K562 (cell line): ENCODE results near the gene NPEPPS. TPM values are rescaled to one million over a fixed set of nuclear protein-coding genes. Genes with fewer than 3 reads are reported as not detected.

ENCODE experiments used
- ATAC-seq: fragments of 200-7000 bp; cut with Tn5 transposase; 3 replicates; pipeline ENCODE4 v1.9.1; 2020; ENCODE audit warnings: moderate library complexity
- BruUV-seq: library from RNA; stranded (reverse); fragments of 400-500 nt; replicated peaks from 2 replicates; lab custom pipeline; 2021; lab: Mats Ljungman, UMichigan
- CTCF ChIA-PET: fragments of 300-600 bp; formaldehyde crosslinking; extraction: SDS; loops from one replicate; lab custom pipeline; 2021; ENCODE audit warnings: low intra/inter-chr PET ratio; lab: Yijun Ruan, JAX
- POLR2A ChIA-PET: fragments of 300-600, 350-650 bp; sonication (Branson Sonifier 250); formaldehyde crosslinking; extraction: SDS; loops from one replicate; lab custom pipeline; 2021; ENCODE audit warnings: antibody characterized with exemption, inconsistent platforms; lab: Yijun Ruan, JAX
- DNase-seq, 4 experiments: peaks; one replicate each; pipeline versions ENCODE4 v3.0.0 to v3.0.0-alpha.2; 2011 to 2018; ENCODE audit warnings: low spot score in 3 of 4, mixed read lengths in 3 of 4; ENCODE audit errors: extremely low read depth in 1 of 4
- FAIRE-seq: peaks from 2 replicates; lab custom pipeline; 2011; peaks lifted over from hg19 to GRCh38; lab: Jason Lieb, UNC
- H2AFZ ChIP-seq: 2 replicates; pipeline ENCODE4 v1.6.0; 2011; ENCODE audit warnings: low read depth, low read length, control low read depth, inconsistent platforms
- H3K27ac ChIP-seq: fragments of 200-600 bp; 3 replicates; pipeline ENCODE4 v1.8.0; 2011; ENCODE audit warnings: low read depth, mild to moderate bottlenecking, control low read depth, inconsistent platforms, low read length, moderate library complexity, mixed read lengths; ENCODE audit errors: extremely low read depth
- H3K27me3 ChIP-seq, 2 experiments: fragments of 300-600 bp in 1 of 2; 2 replicates in 1 of 2; 3 replicates in 1 of 2; pipeline versions ENCODE4 v1.6.0 to v1.8.0; 2011; ENCODE audit warnings: inconsistent platforms in 2 of 2, low read length in 2 of 2, mild to moderate bottlenecking in 1 of 2, mixed read lengths in 1 of 2, moderate library complexity in 1 of 2; ENCODE audit not compliant: control insufficient read depth in 2 of 2, insufficient read depth in 2 of 2
- H3K36me3 ChIP-seq: fragments of 300-600 bp; 3 replicates; pipeline ENCODE4 v1.8.0; 2011; ENCODE audit warnings: mild to moderate bottlenecking, low read length, inconsistent platforms; ENCODE audit not compliant: control insufficient read depth, insufficient read depth
- H3K4me1 ChIP-seq, 2 experiments: fragments of 200-600 bp in 1 of 2; replicated peaks in 1 of 2; 2 replicates in 1 of 2; 3 replicates in 1 of 2; pipeline versions ENCODE4 v1.5.1 to v1.8.0; 2011; ENCODE audit warnings: inconsistent platforms in 2 of 2, low read length in 2 of 2, mild to moderate bottlenecking in 1 of 2, mixed read lengths in 1 of 2, moderate library complexity in 1 of 2; ENCODE audit not compliant: control insufficient read depth in 2 of 2, insufficient read depth in 2 of 2
- H3K4me2 ChIP-seq: 2 replicates; pipeline ENCODE4 v1.6.1; 2011; ENCODE audit warnings: low read length, control low read depth, inconsistent platforms, mixed read lengths; ENCODE audit not compliant: insufficient read depth
- H3K4me3 ChIP-seq: fragments of 200-600 bp; sonication (generic), shearing (Covaris generic); 2 replicates; pipeline ENCODE4 v1.5.1; 2016; ENCODE audit warnings: control low read depth, inconsistent platforms
- H3K79me2 ChIP-seq: fragments of 200-600 bp; 3 replicates; pipeline ENCODE4 v1.8.0; 2011; ENCODE audit warnings: low read length, inconsistent platforms; ENCODE audit not compliant: control insufficient read depth, insufficient read depth
- H3K9ac ChIP-seq, 2 experiments: 2 replicates each; pipeline versions ENCODE4 v1.6.0 to v1.6.1; 2011; ENCODE audit warnings: low read depth in 2 of 2, low read length in 2 of 2, control low read depth in 1 of 2, inconsistent platforms in 1 of 2, mild to moderate bottlenecking in 1 of 2, mixed read lengths in 1 of 2; ENCODE audit not compliant: insufficient read depth in 1 of 2
- H3K9me1 ChIP-seq: one replicate; pipeline ENCODE4 v1.6.0; 2011; ENCODE audit warnings: inconsistent platforms, mild to moderate bottlenecking, low read length, moderate library complexity; ENCODE audit not compliant: control insufficient read depth, insufficient read depth
- H3K9me3 ChIP-seq: replicated peaks from 2 replicates; pipeline ENCODE4 v1.5.1; 2011; ENCODE audit warnings: low read depth, low read length, inconsistent platforms; ENCODE audit not compliant: control insufficient read depth, insufficient read depth
- H4K20me1 ChIP-seq: replicated peaks from 2 replicates; pipeline ENCODE4 v1.6.1; 2011; ENCODE audit warnings: low read length, inconsistent platforms, mixed read lengths; ENCODE audit not compliant: control insufficient read depth, insufficient read depth
- ELF2 ChIP-seq: fragments of 250-450 bp; sonication (Bioruptor Pico); IDR thresholded peaks from 2 replicates; pipeline ENCODE4 v1.5.0; 2021; ENCODE audit warnings: mild to moderate bottlenecking
- HNRNPLL ChIP-seq: fragments of 200-400 bp; formaldehyde crosslinking; IDR thresholded peaks from 2 replicates; pipeline ENCODE4 v1.6.1; 2017; ENCODE audit warnings: low read length, low read depth, mild to moderate bottlenecking; ENCODE audit not compliant: poor library complexity, severe bottlenecking
- MYC ChIP-seq, 2 experiments: fragments of 250-450 bp in 1 of 2; sonication (Bioruptor Pico) in 1 of 2; IDR thresholded peaks; 2 replicates each; pipeline versions ENCODE4 v1.5.1 to v1.6.1; 2012 to 2021; ENCODE audit warnings: low read depth in 2 of 2, borderline replicate concordance in 1 of 2, improper control_type of control experiment in 1 of 2, low read length in 1 of 2, mild to moderate bottlenecking in 1 of 2, moderate library complexity in 1 of 2
- NCOA6 ChIP-seq: fragments of 450-650 bp; IDR thresholded peaks from 2 replicates; pipeline ENCODE4 v1.6.1; 2017; ENCODE audit warnings: mild to moderate bottlenecking
- NR3C1 ChIP-seq: sonication (generic); formaldehyde crosslinking; IDR thresholded peaks from 2 replicates; pipeline ENCODE4 v1.8.1; 2022; ENCODE audit warnings: missing genetic modification reagents
- OTX1 ChIP-seq: fragments of 450-650 bp; formaldehyde crosslinking; IDR thresholded peaks from 2 replicates; pipeline ENCODE4 v1.4.0; 2022; ENCODE audit warnings: mild to moderate bottlenecking
- ZNF316 ChIP-seq: fragments of 450-650 bp; IDR thresholded peaks from 2 replicates; pipeline ENCODE4 v1.6.1; 2016
- ZNF77 ChIP-seq: fragments of 250-450 bp; sonication (Bioruptor Pico); IDR thresholded peaks from 2 replicates; pipeline ENCODE4 v1.5.0; 2020
- WGBS: fragments of 100-300 bp; shearing (Covaris generic); methylation state at CpG from one replicate; pipeline ENCODE4 v1.1.6; 2016; ENCODE audit warnings: low coverage, mixed read lengths; ENCODE audit not compliant: insufficient coverage; ENCODE audit errors: missing lambda C conversion rate; 5-methylcytosine and 5-hydroxymethylcytosine counted together
- in situ Hi-C: fragments of 300-500 bp; cut with MboI; formaldehyde crosslinking; loops from 4 replicates; pipeline ENCODE4 v1.15.0; 2018; ENCODE audit warnings: inconsistent platforms, mixed read lengths
- intact Hi-C: fragments of 100-400 bp; cut with micrococcal nuclease; formaldehyde crosslinking; loops from 2 replicates; pipeline ENCODE4 v1.14.2; 2022
- polyA plus RNA-seq, 8 experiments: library from polyadenylated mRNA; depleted of rRNA in 4 of 8; stranded (reverse) in 5 of 8; unstranded in 3 of 8; fragments of >200 nt; fragmentation: Nextera tagmentation in 2 of 8; fragmentation: Illumina TruSeq in 1 of 8; extraction: Ambion mirVana in 2 of 8; extraction: Trizol in 1 of 8; gene quantifications; 2 replicates each; pipeline versions ENCODE4 v1.2.1 to v1.2.3, GENCODE V29; 2011 to 2014; ENCODE audit warnings: inconsistent platforms in 1 of 8, missing spikeins in 1 of 8
- total RNA-seq, 7 experiments: library from RNA; depleted of rRNA in 6 of 7; stranded (reverse); fragments of >200 nt in 6 of 7; fragmentation: Illumina TruSeq in 2 of 7; extraction: Trizol in 2 of 7; gene quantifications; 2 replicates each; pipeline versions ENCODE4 v1.2.1 to v1.2.3, GENCODE V29; 2011 to 2021; ENCODE audit warnings: low replicate concordance in 1 of 7
- TF ChIP-seq, protein P1 (sequence below), 2 experiments: IDR thresholded peaks; 2 replicates each; pipeline ENCODE4 v1.6.1; 2012; ENCODE audit warnings: improper control_type of control experiment in 2 of 2, low read depth in 2 of 2, low read length in 2 of 2, borderline replicate concordance in 1 of 2
- TF ChIP-seq, protein P2 (sequence below): fragments of 450-650 bp; IDR thresholded peaks from 2 replicates; pipeline ENCODE4 v1.6.1; 2017; ENCODE audit warnings: antibody characterized with exemption, mild to moderate bottlenecking

NPEPPS gene
- total and polyA plus RNA-seq, 9 of the 15 experiments (the other 6 are each of a cell fraction or from before 2014, with no cell fraction given), result 21.4 to 108 (median 46.0) TPM

DNA sequence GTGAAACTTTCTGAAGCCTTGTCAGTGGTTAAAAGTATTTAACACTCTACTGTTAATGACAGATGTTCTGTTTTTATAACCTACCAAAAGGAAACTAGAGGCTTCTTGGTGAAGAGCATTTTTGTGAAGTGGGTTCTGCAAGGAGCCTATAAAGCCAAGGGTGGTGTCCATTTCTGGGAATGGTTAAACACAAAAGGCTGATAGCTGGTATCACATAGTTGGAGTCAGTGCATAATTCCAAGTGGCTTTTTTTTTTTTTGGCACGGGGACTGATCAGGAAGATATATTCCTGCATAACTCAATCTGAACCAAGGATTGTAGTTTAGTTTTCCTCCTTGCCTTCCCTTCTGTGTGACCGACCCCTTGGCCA, 91.3 kb downstream of the NPEPPS start:
- H3K79me2 ChIP-seq, result no peaks in the 10 kb centered on the region
- in situ Hi-C loops, result loop anchor here (25.0 kb wide), 1 partner anchor 635 kb away; the partner anchor contains the start of gene RPRML
- CTCF ChIA-PET, result no interaction called here
- ATAC-seq (no peak), FAIRE-seq (no peak), DNase-seq (no peak)
- no peaks in the 10 kb centered on the region for H3K4me1 ChIP-seq
- H2AFZ ChIP-seq, result no peak overlapping the region
- no peaks in the 10 kb centered on the region for H3K9me3 ChIP-seq
- no peak for TF ChIP-seq NR3C1 (CRISPR knock-in tag)
- TF ChIP-seq, protein P1, sequence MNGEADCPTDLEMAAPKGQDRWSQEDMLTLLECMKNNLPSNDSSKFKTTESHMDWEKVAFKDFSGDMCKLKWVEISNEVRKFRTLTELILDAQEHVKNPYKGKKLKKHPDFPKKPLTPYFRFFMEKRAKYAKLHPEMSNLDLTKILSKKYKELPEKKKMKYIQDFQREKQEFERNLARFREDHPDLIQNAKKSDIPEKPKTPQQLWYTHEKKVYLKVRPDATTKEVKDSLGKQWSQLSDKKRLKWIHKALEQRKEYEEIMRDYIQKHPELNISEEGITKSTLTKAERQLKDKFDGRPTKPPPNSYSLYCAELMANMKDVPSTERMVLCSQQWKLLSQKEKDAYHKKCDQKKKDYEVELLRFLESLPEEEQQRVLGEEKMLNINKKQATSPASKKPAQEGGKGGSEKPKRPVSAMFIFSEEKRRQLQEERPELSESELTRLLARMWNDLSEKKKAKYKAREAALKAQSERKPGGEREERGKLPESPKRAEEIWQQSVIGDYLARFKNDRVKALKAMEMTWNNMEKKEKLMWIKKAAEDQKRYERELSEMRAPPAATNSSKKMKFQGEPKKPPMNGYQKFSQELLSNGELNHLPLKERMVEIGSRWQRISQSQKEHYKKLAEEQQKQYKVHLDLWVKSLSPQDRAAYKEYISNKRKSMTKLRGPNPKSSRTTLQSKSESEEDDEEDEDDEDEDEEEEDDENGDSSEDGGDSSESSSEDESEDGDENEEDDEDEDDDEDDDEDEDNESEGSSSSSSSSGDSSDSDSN (IDR thresholded peaks at IDR 0.05; ENCODE audit: borderline replicate concordance in 1 of 2, low read depth in 2 of 2, low read length in 2 of 2), result no peak
- TF ChIP-seq, protein P2, sequence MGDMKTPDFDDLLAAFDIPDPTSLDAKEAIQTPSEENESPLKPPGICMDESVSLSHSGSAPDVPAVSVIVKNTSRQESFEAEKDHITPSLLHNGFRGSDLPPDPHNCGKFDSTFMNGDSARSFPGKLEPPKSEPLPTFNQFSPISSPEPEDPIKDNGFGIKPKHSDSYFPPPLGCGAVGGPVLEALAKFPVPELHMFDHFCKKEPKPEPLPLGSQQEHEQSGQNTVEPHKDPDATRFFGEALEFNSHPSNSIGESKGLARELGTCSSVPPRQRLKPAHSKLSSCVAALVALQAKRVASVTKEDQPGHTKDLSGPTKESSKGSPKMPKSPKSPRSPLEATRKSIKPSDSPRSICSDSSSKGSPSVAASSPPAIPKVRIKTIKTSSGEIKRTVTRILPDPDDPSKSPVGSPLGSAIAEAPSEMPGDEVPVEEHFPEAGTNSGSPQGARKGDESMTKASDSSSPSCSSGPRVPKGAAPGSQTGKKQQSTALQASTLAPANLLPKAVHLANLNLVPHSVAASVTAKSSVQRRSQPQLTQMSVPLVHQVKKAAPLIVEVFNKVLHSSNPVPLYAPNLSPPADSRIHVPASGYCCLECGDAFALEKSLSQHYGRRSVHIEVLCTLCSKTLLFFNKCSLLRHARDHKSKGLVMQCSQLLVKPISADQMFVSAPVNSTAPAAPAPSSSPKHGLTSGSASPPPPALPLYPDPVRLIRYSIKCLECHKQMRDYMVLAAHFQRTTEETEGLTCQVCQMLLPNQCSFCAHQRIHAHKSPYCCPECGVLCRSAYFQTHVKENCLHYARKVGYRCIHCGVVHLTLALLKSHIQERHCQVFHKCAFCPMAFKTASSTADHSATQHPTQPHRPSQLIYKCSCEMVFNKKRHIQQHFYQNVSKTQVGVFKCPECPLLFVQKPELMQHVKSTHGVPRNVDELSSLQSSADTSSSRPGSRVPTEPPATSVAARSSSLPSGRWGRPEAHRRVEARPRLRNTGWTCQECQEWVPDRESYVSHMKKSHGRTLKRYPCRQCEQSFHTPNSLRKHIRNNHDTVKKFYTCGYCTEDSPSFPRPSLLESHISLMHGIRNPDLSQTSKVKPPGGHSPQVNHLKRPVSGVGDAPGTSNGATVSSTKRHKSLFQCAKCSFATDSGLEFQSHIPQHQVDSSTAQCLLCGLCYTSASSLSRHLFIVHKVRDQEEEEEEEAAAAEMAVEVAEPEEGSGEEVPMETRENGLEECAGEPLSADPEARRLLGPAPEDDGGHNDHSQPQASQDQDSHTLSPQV, result no peak
- no peak for TF ChIP-seq HNRNPLL
- TF ChIP-seq NCOA6, result no peak
- TF ChIP-seq ZNF316, result no peak
- TF ChIP-seq MYC (IDR thresholded peaks at IDR 0.05; ENCODE audit: low read depth, low read length), result no peak
- TF ChIP-seq MYC (CRISPR knock-in tag; IDR thresholded peaks at IDR 0.05; ENCODE audit: borderline replicate concordance, low read depth), result no peak
- TF ChIP-seq ELF2 (CRISPR knock-in tag), result no peak
- TF ChIP-seq OTX1 (CRISPR knock-in tag), result no peak
- TF ChIP-seq ZNF77 (CRISPR knock-in tag), result no peak
- no peak overlapping the region for H3K27ac ChIP-seq
- peaks cover 62% of the 10 kb centered on the region for H3K36me3 ChIP-seq
- no peak overlapping the region for H3K9ac ChIP-seq
- intact Hi-C loops, result no loop called here
- no peak overlapping the region for H3K4me2 ChIP-seq
- H3K27me3 ChIP-seq, result no peaks in the 10 kb centered on the region
- no peak overlapping the region for H3K4me3 ChIP-seq
- H4K20me1 ChIP-seq, result no peaks in the 10 kb centered on the region
- no TSS peak for BruUV-seq
- no peaks in the 10 kb centered on the region for H3K9me1 ChIP-seq
- 78% methylated on average over 2 of the region's 2 CpGs for WGBS
- POLR2A ChIA-PET, result no interaction called here
